Dedifferentiated amniotic fluid mesenchymal stem cell (primary cell): Measurements from ENCODE around the gene MALSU1.
A peak's percentile ranks its signal among the peaks of the same experiment; 100 is the strongest.

ENCODE experiments used
- DNase-seq: peaks from one replicate; pipeline ENCODE4 v3.0.0-alpha.2; 2016; ENCODE audit errors: extremely low spot score

Gene MALSU1

DNA sequence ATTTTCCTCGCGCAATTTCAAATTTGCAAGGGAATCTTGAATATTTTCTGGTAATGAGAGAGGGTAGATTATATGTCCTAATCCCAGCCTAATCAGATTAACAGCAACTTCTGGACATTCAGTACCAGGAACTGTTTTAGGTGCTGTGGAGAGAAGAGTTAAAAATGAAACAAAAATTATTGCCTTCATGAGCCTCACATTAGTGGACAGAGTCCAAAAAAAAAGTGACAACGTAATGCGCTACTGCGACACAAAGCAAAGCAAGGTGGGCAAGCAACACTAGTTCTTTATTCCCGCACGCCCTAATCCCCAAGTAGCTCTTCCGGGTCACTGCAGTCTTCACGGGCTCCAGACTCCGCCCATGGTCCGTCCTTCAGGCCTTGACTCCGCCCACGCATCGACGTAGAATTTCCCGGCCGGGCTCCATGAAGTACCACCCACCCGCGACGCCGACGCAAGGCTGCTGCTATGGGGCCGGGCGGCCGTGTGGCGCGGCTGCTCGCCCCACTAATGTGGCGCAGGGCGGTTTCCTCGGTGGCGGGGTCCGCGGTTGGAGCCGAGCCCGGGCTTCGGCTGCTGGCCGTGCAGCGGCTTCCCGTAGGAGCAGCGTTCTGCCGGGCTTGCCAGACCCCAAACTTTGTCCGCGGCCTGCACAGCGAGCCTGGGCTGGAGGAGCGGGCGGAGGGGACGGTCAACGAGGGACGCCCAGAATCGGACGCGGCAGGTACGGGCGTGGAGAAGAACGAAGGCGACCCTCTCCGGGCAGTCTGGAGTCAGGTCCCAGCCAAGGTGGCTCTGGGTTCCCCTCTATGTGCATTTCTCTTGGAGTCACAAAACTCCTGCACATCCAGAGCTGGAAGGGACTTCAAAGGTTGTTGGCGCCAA is at the start of gene MALSU1:
TSS of gene MALSU1 (plus strand) at position 455 of the 885 bp plus-strand sequence. CDS start at position 469, 14 bp downstream.
- peak; percentile 98 for DNase-seq

- DNase-seq: no peak
These were observed 49.7 kb upstream of the MALSU1 start for GRCh38 chr7:23249486-23249885.

GRCh38 chr7:23254051-23254681 is 45.0 kb upstream of the MALSU1 start:
- no peak for DNase-seq

GRCh38 chr7:23256731-23257130 is 42.4 kb upstream of the MALSU1 start:
- no peak for DNase-seq

DNA sequence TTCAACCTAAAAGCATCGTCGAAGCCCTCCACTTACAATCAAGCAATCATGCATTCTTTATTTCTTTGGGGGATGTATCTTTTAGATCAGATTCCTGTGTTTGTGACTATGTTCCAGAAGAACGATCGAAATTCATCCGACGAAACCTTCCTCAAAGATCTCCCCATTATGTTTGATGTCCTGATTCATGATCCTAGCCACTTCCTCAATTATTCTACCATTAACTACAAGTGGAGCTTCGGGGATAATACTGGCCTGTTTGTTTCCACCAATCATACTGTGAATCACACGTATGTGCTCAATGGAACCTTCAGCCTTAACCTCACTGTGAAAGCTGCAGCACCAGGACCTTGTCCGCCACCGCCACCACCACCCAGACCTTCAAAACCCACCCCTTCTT is 38.8 kb upstream of the MALSU1 start:
- DNase-seq: no peak

DNA sequence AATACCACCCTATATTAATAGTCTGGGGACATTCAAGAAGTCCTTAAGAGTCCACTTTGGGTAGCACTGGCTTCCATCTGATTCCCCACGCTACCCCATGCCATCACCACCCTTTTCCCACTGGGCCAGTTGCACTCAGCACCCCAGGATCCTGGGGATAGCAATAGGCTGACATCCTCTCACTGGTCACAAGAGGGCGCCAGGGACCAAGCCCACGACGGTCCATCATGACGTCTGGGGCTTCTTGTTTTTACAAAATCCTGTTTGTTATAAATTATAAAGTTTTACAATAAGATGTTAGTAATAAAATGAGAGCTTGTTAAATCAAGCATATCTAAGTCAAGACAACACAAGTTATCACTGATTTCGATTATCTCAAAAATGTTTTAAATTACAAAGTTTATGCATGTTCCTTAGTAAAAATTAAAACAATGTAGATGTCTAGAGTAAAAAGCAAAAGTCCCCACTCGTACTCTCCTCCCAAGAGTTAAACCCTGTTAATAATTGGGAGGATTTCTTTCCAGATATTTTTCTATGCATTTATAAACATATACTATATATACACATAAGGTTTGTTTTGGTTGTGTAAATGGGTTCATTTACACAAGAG is 37.2 kb upstream of the MALSU1 start:
- DNase-seq: peak; percentile 53

- no peak for DNase-seq
These were observed 34.2 kb upstream of the MALSU1 start for GRCh38 chr7:23264916-23265458.

DNA sequence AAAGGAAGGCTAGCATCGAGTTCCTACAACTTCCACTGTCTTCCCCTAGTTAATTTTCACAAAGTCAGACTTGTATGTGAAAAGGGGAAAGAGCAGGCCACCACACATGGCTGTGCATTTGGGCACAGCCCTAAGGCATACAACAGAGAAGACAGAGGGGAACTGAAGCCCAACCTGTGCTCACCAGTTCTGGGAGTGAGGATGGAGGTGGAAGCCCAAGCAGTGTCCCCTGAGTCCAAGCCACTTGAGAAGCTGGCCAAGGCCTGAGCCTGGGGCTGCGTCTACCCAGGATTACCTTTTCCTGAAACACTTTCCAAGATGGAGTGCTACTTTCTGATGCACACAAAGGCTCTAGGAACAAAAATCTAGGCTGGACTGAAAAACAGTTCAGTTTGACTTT is 32.2 kb upstream of the MALSU1 start:
- DNase-seq: no peak

GRCh38 chr7:23267357-23267756 is 31.8 kb upstream of the MALSU1 start:
- no peak for DNase-seq

- DNase-seq: no peak
These were observed 31.0 kb upstream of the MALSU1 start for GRCh38 chr7:23268167-23268566.

GRCh38 chr7:23268746-23269145 is 30.4 kb upstream of the MALSU1 start:
- no peak for DNase-seq

DNA sequence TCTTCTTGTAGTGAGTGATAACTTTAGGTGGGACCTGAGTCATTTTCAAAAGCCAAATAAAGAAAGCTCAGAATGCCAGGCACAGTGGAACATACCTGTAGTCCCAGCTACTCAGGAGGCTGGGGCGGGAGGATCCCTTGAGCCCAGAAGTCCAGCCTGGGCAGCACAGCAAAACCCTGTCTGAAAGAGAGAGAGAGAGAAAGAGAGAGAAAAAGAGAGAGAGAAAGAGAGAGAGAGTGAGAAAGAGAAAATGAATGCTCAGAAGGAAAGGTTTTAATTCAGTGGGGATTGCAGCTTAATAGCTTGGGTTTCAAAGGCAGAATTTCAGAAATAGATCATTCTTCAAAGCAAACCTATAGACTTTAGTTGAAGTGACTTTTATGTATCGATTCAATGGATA is 26.9 kb upstream of the MALSU1 start:
- no peak for DNase-seq

DNA sequence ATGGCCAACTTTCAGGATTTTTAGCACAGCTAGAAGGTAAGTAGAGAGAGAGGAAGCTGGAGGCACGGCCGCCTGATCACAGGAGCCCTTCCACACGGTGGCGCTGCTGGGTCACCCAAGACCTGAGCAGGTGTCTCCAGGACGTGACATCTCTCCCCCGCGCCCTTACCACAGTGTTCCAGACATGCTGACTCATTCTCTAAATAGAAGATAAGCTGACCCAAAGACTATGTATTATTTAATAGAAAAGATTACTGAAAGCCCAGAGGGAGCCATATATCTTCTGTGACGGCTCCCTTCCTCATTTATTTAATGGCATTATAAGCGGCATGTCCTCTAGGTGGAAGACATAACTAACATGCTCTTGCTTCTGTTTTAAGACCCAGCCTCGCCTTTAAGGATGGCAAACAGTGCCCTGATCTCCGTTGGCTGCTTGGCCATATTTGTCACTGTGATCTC is 26.0 kb upstream of the MALSU1 start:
- peak; percentile 62 for DNase-seq

GRCh38 chr7:23275912-23276311 is 23.2 kb upstream of the MALSU1 start:
- no peak for DNase-seq

DNA sequence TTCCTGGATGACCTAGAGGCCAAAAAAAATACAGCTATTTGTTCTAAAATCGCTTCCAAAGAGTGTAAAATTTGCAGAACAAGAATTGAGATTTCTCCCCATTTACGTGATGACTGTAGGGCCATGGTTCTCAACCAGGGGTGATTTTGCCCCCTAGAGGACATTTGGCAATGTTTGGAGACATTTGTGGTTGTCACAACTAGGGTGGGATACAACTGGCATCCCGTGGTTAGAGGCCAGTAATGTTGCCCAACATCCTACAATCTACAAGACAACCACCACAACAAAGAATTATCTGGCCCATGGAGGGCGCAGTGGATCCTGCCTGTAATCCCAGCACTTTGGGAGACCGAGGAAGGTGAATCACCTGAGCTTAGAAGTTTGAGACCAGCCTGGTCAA is 22.8 kb upstream of the MALSU1 start:
- DNase-seq: no peak

- DNase-seq: no peak
These were observed 22.2 kb upstream of the MALSU1 start for GRCh38 chr7:23276947-23277346.

DNA sequence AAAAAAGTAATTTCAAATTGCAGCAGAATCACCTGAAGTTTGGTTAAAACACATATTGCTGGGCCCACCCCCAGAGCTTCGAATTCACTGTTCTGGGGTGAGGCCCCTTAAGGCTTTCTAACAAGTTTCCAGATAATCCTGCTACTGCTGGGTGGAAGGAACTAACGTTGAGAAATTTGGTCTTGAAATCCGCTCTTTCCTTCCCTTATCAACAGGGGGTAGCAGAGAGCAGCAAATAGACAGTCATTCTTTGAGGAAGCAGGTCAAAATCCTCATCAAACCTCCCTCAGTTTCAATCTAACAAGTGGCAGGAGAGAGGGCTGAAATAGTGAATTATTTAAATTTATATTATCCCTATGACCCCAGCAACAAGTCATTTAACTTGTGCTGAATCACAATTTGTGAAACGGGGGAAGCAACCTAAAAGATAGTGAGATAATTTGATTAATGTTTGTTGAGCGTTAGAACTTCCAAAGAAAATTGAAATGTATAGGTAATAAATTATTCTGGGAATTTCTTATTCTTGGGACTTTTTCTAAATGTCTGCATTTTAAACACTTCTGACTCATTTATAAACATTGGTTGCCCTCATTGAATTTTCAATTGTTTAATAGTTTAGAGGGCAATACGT is 21.7 kb upstream of the MALSU1 start:
- DNase-seq: peak; percentile 71

- no peak for DNase-seq
These were observed 19.2 kb upstream of the MALSU1 start for GRCh38 chr7:23279819-23280525.

- no peak for DNase-seq
These were observed 16.1 kb upstream of the MALSU1 start for GRCh38 chr7:23283086-23283485.

DNA sequence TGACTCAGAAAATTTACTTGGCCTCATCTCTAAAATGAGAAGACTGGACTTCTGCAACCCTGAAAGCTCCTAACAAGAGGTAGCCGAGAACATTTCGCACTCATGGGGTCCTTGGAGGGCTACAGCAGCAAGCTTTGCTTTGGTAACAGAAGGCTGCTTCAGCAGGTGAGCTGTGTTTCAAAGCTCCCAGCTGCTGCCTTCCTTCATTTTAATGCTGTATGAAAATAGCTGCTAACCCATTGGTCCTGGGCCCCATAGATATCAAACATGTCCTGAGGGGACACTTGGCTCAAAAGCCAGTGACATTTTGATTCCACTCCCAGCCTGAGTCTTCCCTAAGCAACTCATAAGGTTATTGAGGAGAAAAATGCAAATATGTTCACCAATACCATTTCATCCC is 14.3 kb upstream of the MALSU1 start:
- DNase-seq: no peak
